GM12878 (cell line): Measurements from ENCODE around the gene LDLRAD3. TPM values are rescaled to one million over a fixed set of nuclear protein-coding genes. Genes with fewer than 3 reads are reported as not detected.

ENCODE experiments used
- ATAC-seq: fragments of 200-7000 bp; cut with Tn5 transposase; 3 replicates; pipeline ENCODE4 v1.9.1; 2020; ENCODE audit warnings: mild to moderate bottlenecking, moderate library complexity
- BruUV-seq: library from RNA; stranded (reverse); fragments of 400-500 nt; replicated peaks from 2 replicates; lab custom pipeline; 2021; lab: Mats Ljungman, UMichigan
- CTCF ChIA-PET: fragments of 300-600 bp; sonication (Branson Sonifier 250); formaldehyde crosslinking; extraction: SDS; loops from one replicate; lab custom pipeline; 2021; ENCODE audit warnings: inconsistent platforms; lab: Yijun Ruan, JAX
- POLR2A ChIA-PET: fragments of 350-600 bp; formaldehyde crosslinking; extraction: SDS; loops from one replicate; lab custom pipeline; 2021; ENCODE audit warnings: inconsistent platforms; lab: Charles Lee
- RAD21 ChIA-PET: fragments of 300-600 bp; sonication (Branson Sonifier 250); formaldehyde crosslinking; loops from one replicate; lab custom pipeline; 2023; ENCODE audit warnings: antibody characterized with exemption; ENCODE audit not compliant: unreplicated experiment; lab: Charles Lee
- SMC1A ChIA-PET: fragments of 300-600 bp; sonication (Branson Sonifier 250); formaldehyde crosslinking; loops from one replicate; lab custom pipeline; 2023; ENCODE audit not compliant: unreplicated experiment, uncharacterized antibody; lab: Charles Lee
- DNase-seq: peaks from one replicate; pipeline ENCODE4 v3.0.0-alpha.2; 2011; ENCODE audit warnings: low read depth, low spot score
- FAIRE-seq: peaks from 3 replicates; lab custom pipeline; 2011; peaks lifted over from hg19 to GRCh38; lab: Jason Lieb, UNC
- H2AFZ ChIP-seq: 2 replicates; pipeline ENCODE4 v1.6.0; 2011; ENCODE audit warnings: low read depth, low read length, control low read depth; ENCODE audit not compliant: control insufficient read depth
- H3K27ac ChIP-seq: 2 replicates; pipeline ENCODE4 v1.5.1; 2011; ENCODE audit warnings: control low read depth; ENCODE audit not compliant: control insufficient read depth, insufficient read depth
- H3K27me3 ChIP-seq, 2 experiments: replicated peaks in 1 of 2; 2 replicates each; pipeline versions ENCODE4 v1.6.0 to v1.6.1; 2011; ENCODE audit warnings: low read length in 1 of 2; ENCODE audit not compliant: control insufficient read depth in 2 of 2, insufficient read depth in 2 of 2
- H3K36me3 ChIP-seq, 2 experiments: 2 replicates each; pipeline ENCODE4 v1.5.1; 2011; ENCODE audit warnings: low read length in 1 of 2; ENCODE audit not compliant: control insufficient read depth in 2 of 2, insufficient read depth in 2 of 2
- H3K4me1 ChIP-seq: 2 replicates; pipeline ENCODE4 v1.6.1; 2011; ENCODE audit warnings: mild to moderate bottlenecking, low read length, moderate library complexity, mixed read lengths; ENCODE audit not compliant: control insufficient read depth, insufficient read depth
- H3K4me2 ChIP-seq: 2 replicates; pipeline ENCODE4 v1.6.0; 2011; ENCODE audit warnings: control low read depth; ENCODE audit not compliant: control insufficient read depth, insufficient read depth
- H3K4me3 ChIP-seq: fragments of 200-600 bp; sonication (generic); 2 replicates; pipeline ENCODE4 v1.5.1; 2016
- H3K79me2 ChIP-seq: 2 replicates; pipeline ENCODE4 v1.6.0; 2011; ENCODE audit warnings: low read length; ENCODE audit not compliant: control insufficient read depth, insufficient read depth
- H3K9ac ChIP-seq: 2 replicates; pipeline ENCODE4 v1.8.0; 2011; ENCODE audit warnings: low read length, control low read depth, mixed read lengths; ENCODE audit not compliant: control insufficient read depth, insufficient read depth
- H3K9me3 ChIP-seq: replicated peaks from 3 replicates; pipeline ENCODE4 v1.5.1; 2011; ENCODE audit warnings: mild to moderate bottlenecking, low read length; ENCODE audit not compliant: control insufficient read depth, insufficient read depth
- H4K20me1 ChIP-seq: 2 replicates; pipeline ENCODE4 v1.6.0; 2011; ENCODE audit not compliant: control insufficient read depth, insufficient read depth
- EZH2 ChIP-seq: IDR thresholded peaks from 2 replicates; pipeline ENCODE4 v1.6.1; 2012; ENCODE audit warnings: low read depth, mild to moderate bottlenecking, control low read depth, inconsistent platforms, low read length, borderline replicate concordance; ENCODE audit not compliant: control insufficient read depth
- GABPA ChIP-seq: IDR thresholded peaks from 2 replicates; pipeline ENCODE4 v1.6.1; 2014; ENCODE audit warnings: antibody characterized with exemption, low read depth, mild to moderate bottlenecking, inconsistent platforms
- IKZF1 ChIP-seq: fragments of 450-650 bp; conservative IDR thresholded peaks from 2 replicates; pipeline ENCODE4 v1.6.1; 2017; ENCODE audit warnings: antibody characterized with exemption, mild to moderate bottlenecking
- MAX ChIP-seq: IDR thresholded peaks from 2 replicates; pipeline ENCODE4 v1.6.1; 2012; ENCODE audit warnings: low read depth, low read length, improper control_type of control experiment
- NR2F1 ChIP-seq: fragments of 450-650 bp; conservative IDR thresholded peaks from 2 replicates; pipeline ENCODE4 v1.6.1; 2017; ENCODE audit warnings: mild to moderate bottlenecking
- PAX8 ChIP-seq: fragments of 450-650 bp; IDR thresholded peaks from 2 replicates; pipeline ENCODE4 v1.6.1; 2017; ENCODE audit warnings: mild to moderate bottlenecking, moderate library complexity
- PML ChIP-seq: IDR thresholded peaks from 2 replicates; pipeline ENCODE4 v1.6.1; 2012; ENCODE audit warnings: low read length, inconsistent platforms
- SREBF1 ChIP-seq: IDR thresholded peaks from 2 replicates; pipeline ENCODE4 v1.6.1; 2012; ENCODE audit warnings: mild to moderate bottlenecking, low read length
- SRF ChIP-seq, 2 experiments: IDR thresholded peaks; 2 replicates each; pipeline ENCODE4 v1.6.1; 2011; ENCODE audit warnings: low read depth in 2 of 2, low read length in 2 of 2, mild to moderate bottlenecking in 1 of 2, moderate library complexity in 1 of 2
- STAT1 ChIP-seq: fragments of 450-650 bp; conservative IDR thresholded peaks from 2 replicates; pipeline ENCODE4 v1.6.1; 2014; ENCODE audit warnings: antibody characterized with exemption, mild to moderate bottlenecking
- SUZ12 ChIP-seq: fragments of 200-600 bp; sonication (generic); IDR thresholded peaks from one replicate; pipeline ENCODE4 v1.6.1; 2018; ENCODE audit warnings: antibody characterized with exemption, mild to moderate bottlenecking; ENCODE audit not compliant: unreplicated experiment
- USF1 ChIP-seq: IDR thresholded peaks from 2 replicates; pipeline ENCODE4 v1.6.1; 2011; ENCODE audit warnings: borderline replicate concordance, low read depth, mild to moderate bottlenecking, moderate library complexity, mixed read lengths, low read length; ENCODE audit not compliant: insufficient read depth; ENCODE audit errors: extremely low read length
- ZNF274 ChIP-seq: IDR thresholded peaks from one replicate; pipeline ENCODE4 v1.8.0; 2011; ENCODE audit not compliant: insufficient read length, insufficient read depth
- WGBS: methylation state at CpG from one replicate; pipeline ENCODE4 v1.1.6; 2016; ENCODE audit warnings: low lambda C conversion rate; ENCODE audit not compliant: insufficient replicate concordance, insufficient coverage; ENCODE audit errors: missing lambda C conversion rate; 5-methylcytosine and 5-hydroxymethylcytosine counted together
- in situ Hi-C: fragments of 300-500 bp; cut with MboI; formaldehyde crosslinking; loops from 9 replicates; pipeline ENCODE4 v1.14.3; 2018; ENCODE audit warnings: mixed read lengths
- intact Hi-C: fragments of 100-400 bp; cut with micrococcal nuclease; formaldehyde crosslinking; loops from one replicate; pipeline ENCODE4 v1.14.2; 2022; ENCODE audit not compliant: unreplicated experiment
- polyA plus RNA-seq, 11 experiments: library from polyadenylated mRNA; depleted of rRNA in 4 of 11; unstranded in 6 of 11; stranded (reverse) in 5 of 11; fragments of >200 nt; fragmentation: Nextera tagmentation in 4 of 11; fragmentation: Illumina TruSeq in 1 of 11; extraction: Ambion mirVana in 4 of 11; extraction: Trizol in 1 of 11; gene quantifications; 1 replicate in 1 of 11; 2 replicates in 10 of 11; pipeline versions ENCODE4 v1.2.1 to v1.2.3, GENCODE V29; 2011 to 2016; ENCODE audit warnings: inconsistent platforms in 2 of 11, missing spikeins in 2 of 11, low read depth in 1 of 11
- total RNA-seq, 4 experiments: library from RNA; depleted of rRNA in 3 of 4; stranded (reverse); fragments of >200 nt in 3 of 4; fragmentation: Illumina TruSeq in 1 of 4; extraction: Trizol in 1 of 4; gene quantifications; 2 replicates each; pipeline versions ENCODE4 v1.2.1 to v1.2.3, GENCODE V29; 2013 to 2021
- TF ChIP-seq, protein P1 (sequence below): fragments of 450-650 bp; IDR thresholded peaks from 2 replicates; pipeline ENCODE4 v1.6.1; 2017; ENCODE audit warnings: mild to moderate bottlenecking, moderate library complexity

The LDLRAD3 gene
- total and polyA plus RNA-seq, 10 of the 15 experiments (the other 5 are each of a cell fraction or from before 2014, with no cell fraction given), result 2.5 to 17.2 (median 10.7) TPM

- TF ChIP-seq SUZ12, result no peak
- TF ChIP-seq, all 136 proteins: peak for 0
Measured at GRCh38 chr11:36238881-36239280, 295.0 kb downstream of the LDLRAD3 start (continued).

- intact Hi-C loops, result no loop called here
- H3K27me3 ChIP-seq, result no peaks in the 10 kb centered on the region
- DNase-seq (no peak), FAIRE-seq (no peak), ATAC-seq (no peak)
- no peaks in the 10 kb centered on the region for H3K36me3 ChIP-seq
- in situ Hi-C loops, result no loop called here
- RAD21 ChIA-PET, result no interaction called here
- H4K20me1 ChIP-seq, result no peaks in the 10 kb centered on the region
- SMC1A ChIA-PET, result interaction anchor here (1.4 kb wide), 1 partner anchor 22 kb away, joined by 3 read pairs; no protein-coding TSS in a partner anchor
- no peak overlapping the region for H3K4me2 ChIP-seq
- CTCF ChIA-PET, result no interaction called here
- no peaks in the 10 kb centered on the region for H3K9me3 ChIP-seq
- no peak for TF ChIP-seq GABPA
- no peak for TF ChIP-seq MAX
- TF ChIP-seq, protein P1, sequence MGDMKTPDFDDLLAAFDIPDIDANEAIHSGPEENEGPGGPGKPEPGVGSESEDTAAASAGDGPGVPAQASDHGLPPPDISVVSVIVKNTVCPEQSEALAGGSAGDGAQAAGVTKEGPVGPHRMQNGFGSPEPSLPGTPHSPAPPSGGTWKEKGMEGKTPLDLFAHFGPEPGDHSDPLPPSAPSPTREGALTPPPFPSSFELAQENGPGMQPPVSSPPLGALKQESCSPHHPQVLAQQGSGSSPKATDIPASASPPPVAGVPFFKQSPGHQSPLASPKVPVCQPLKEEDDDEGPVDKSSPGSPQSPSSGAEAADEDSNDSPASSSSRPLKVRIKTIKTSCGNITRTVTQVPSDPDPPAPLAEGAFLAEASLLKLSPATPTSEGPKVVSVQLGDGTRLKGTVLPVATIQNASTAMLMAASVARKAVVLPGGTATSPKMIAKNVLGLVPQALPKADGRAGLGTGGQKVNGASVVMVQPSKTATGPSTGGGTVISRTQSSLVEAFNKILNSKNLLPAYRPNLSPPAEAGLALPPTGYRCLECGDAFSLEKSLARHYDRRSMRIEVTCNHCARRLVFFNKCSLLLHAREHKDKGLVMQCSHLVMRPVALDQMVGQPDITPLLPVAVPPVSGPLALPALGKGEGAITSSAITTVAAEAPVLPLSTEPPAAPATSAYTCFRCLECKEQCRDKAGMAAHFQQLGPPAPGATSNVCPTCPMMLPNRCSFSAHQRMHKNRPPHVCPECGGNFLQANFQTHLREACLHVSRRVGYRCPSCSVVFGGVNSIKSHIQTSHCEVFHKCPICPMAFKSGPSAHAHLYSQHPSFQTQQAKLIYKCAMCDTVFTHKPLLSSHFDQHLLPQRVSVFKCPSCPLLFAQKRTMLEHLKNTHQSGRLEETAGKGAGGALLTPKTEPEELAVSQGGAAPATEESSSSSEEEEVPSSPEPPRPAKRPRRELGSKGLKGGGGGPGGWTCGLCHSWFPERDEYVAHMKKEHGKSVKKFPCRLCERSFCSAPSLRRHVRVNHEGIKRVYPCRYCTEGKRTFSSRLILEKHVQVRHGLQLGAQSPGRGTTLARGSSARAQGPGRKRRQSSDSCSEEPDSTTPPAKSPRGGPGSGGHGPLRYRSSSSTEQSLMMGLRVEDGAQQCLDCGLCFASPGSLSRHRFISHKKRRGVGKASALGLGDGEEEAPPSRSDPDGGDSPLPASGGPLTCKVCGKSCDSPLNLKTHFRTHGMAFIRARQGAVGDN, result no peak
- TF ChIP-seq USF1, result no peak
- TF ChIP-seq SREBF1, result no peak
- no peak for TF ChIP-seq NR2F1
- no peak for TF ChIP-seq IKZF1
- no peak for TF ChIP-seq STAT1
- TF ChIP-seq EZH2, result no peak
- no peak for TF ChIP-seq SRF (IDR thresholded peaks at IDR 0.05; ENCODE audit: low read depth in 2 of 2, low read length in 2 of 2)
- TF ChIP-seq PML, result no peak
- TF ChIP-seq PAX8, result no peak
- TF ChIP-seq ZNF274, result no peak
- no TSS peak for BruUV-seq
- POLR2A ChIA-PET, result interaction anchor here (1.0 kb wide), 1 partner anchor 19 kb away, joined by 3 read pairs; no protein-coding TSS in a partner anchor
- H3K79me2 ChIP-seq, result no peaks in the 10 kb centered on the region
- H3K9ac ChIP-seq, result no peak overlapping the region
- H3K4me1 ChIP-seq, result no peaks in the 10 kb centered on the region
- 13% methylated on average over 3 of the region's 3 CpGs for WGBS
- H3K4me3 ChIP-seq, result no peak overlapping the region
- no peak overlapping the region for H3K27ac ChIP-seq
- H2AFZ ChIP-seq, result no peak overlapping the region
Measured at GRCh38 chr11:36239636-36240035, 295.8 kb downstream of the LDLRAD3 start.
